A549 treated with Mapracorat at 1 μM for 4 hours (cell line): ENCODE data around the gene GPR37. TPM values are rescaled to one million over a fixed set of nuclear protein-coding genes. Genes with fewer than 3 reads are reported as not detected.

ENCODE experiments used
- total RNA-seq: library from RNA; stranded (reverse); fragments of 200-300 nt; extraction: Qiagen RNA extraction; gene quantifications from 5 replicates; pipeline ENCODE4 v1.2.3, GENCODE V29; 2022

The GPR37 gene
- 0.54 to 0.74 TPM (median 0.59 TPM) in 5 replicates for total RNA-seq

GRCh38 chr7:124765401-124766352 lies at the start of gene GPR37:
TSS of gene GPR37 (minus strand) at chr7:124765792. CDS start at chr7:124764976, 816 bp downstream.

Other genes with a start within 250 kb of the GPR37 start
- gene POT1, start 164.0 kb upstream of the GPR37 start, total RNA-seq: 11.1 to 16.6 TPM (median 13.0 TPM) in 5 replicates